ENCODE results near the gene RUVBL1.

The RUVBL1 gene

DNA sequence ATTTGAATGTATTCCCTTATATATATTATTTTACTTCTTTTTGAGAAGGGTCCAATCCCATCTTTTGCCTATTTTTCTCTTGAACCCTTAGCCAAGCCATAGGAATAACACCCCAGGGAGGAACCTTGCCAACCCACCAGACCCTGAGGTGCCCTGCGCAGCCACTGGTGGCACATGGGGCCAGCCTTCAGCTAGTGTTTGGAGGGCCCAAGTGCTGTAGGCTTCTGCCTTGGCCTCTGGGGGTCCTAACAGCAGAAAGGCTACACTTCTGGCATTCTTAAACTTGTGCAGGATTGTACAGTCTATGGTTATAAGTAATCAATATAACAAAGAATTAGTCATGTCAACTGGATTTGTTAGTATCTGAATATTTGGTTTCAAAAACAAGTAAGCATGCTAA, 34.5 kb downstream of the RUVBL1 start:
- H3K36me3 ChIP-seq (ENCODE audit: control insufficient read depth, low read length), result peaks cover 75% of the 10 kb centered on the region
- no peaks in the 10 kb centered on the region; the same call in 1 of the 2 replicates for H4K20me1 ChIP-seq (ENCODE audit: control insufficient read depth, insufficient read depth, low read depth, low read length)
- no peaks in the 10 kb centered on the region for H3K9me3 ChIP-seq (ENCODE audit: control insufficient read depth, insufficient read depth, low read length)
- TF ChIP-seq, protein P1, sequence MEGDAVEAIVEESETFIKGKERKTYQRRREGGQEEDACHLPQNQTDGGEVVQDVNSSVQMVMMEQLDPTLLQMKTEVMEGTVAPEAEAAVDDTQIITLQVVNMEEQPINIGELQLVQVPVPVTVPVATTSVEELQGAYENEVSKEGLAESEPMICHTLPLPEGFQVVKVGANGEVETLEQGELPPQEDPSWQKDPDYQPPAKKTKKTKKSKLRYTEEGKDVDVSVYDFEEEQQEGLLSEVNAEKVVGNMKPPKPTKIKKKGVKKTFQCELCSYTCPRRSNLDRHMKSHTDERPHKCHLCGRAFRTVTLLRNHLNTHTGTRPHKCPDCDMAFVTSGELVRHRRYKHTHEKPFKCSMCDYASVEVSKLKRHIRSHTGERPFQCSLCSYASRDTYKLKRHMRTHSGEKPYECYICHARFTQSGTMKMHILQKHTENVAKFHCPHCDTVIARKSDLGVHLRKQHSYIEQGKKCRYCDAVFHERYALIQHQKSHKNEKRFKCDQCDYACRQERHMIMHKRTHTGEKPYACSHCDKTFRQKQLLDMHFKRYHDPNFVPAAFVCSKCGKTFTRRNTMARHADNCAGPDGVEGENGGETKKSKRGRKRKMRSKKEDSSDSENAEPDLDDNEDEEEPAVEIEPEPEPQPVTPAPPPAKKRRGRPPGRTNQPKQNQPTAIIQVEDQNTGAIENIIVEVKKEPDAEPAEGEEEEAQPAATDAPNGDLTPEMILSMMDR (IDR thresholded peaks at IDR 0.05; ENCODE audit: low read depth, low read length, poor library complexity, severe bottlenecking), result no peak
- no peak for TF ChIP-seq EZH2phosphoT487 (IDR thresholded peaks at IDR 0.05; ENCODE audit: borderline replicate concordance, low read length)
- no peaks in the 10 kb centered on the region for H3K27me3 ChIP-seq (ENCODE audit: control insufficient read depth, low read length)
- no peaks in the 10 kb centered on the region for H3K9me2 ChIP-seq (replicated peaks; ENCODE audit: control insufficient read depth, low read length)
- no peak overlapping the region for H3K4me2 ChIP-seq (ENCODE audit: low read length)
- peaks cover 45% of the 10 kb centered on the region for H3K79me2 ChIP-seq (ENCODE audit: control insufficient read depth, low read length)
- no peak overlapping the region for H3K4me3 ChIP-seq (ENCODE audit: low read length)
- no peak overlapping the region for H3K27ac ChIP-seq (ENCODE audit: low read depth, low read length)
- H3F3A ChIP-seq (ENCODE audit: control insufficient read depth, insufficient read depth), result 0 out of 2 replicates have a peak, but pooled peaks cover 3% of the 10 kb centered on the region
- 0 out of 2 replicates have a peak, but pooled peaks cover 3% of the 10 kb centered on the region for H3K4me1 ChIP-seq (ENCODE audit: control insufficient read depth, low read length)

DNA sequence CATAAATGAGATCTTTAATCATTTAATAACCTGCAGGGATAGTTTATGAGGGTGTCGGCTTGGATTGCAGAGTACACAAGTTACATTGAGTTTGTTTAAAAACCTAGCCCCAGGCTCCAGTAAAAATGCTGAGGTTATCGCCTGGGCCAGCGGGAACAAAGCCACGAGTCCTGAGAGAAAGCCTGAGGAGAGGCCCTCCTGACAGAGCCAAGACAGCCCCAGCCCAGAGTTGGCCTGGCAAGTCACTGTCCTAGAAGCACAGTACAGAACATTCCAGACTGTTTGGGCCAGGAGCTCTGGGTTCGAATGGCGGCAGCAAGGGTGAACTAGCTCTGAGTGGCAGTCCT, 39.0 kb downstream of the RUVBL1 start:
- Histone ChIP-seq H3K9me2 (replicated peaks; ENCODE audit: control insufficient read depth, low read length) (no peaks in the 10 kb centered on the region), H3K9me3 (ENCODE audit: control insufficient read depth, insufficient read depth, low read length) (no peaks in the 10 kb centered on the region), H3K27ac (ENCODE audit: low read depth, low read length) (no peak overlapping the region), H3K27me3 (ENCODE audit: control insufficient read depth, low read length) (no peaks in the 10 kb centered on the region), H4K20me1 (ENCODE audit: control insufficient read depth, insufficient read depth, low read depth, low read length) (no peaks in the 10 kb centered on the region), H3K4me1 (ENCODE audit: control insufficient read depth, low read length) (no peaks in the 10 kb centered on the region), H3K36me3 (ENCODE audit: control insufficient read depth, low read length) (peaks cover 80% of the 10 kb centered on the region), H3K79me2 (ENCODE audit: control insufficient read depth, low read length) (peaks cover 6% of the 10 kb centered on the region; the same call in 1 of the 2 replicates), H3K4me3 (ENCODE audit: low read length) (no peak overlapping the region), H3F3A (ENCODE audit: control insufficient read depth, insufficient read depth) (no peaks in the 10 kb centered on the region), H3K4me2 (ENCODE audit: low read length) (no peak overlapping the region)
- no peak for TF ChIP-seq EZH2phosphoT487 (IDR thresholded peaks at IDR 0.05; ENCODE audit: borderline replicate concordance, low read length)
- TF ChIP-seq, protein P1 (IDR thresholded peaks at IDR 0.05; ENCODE audit: low read depth, low read length, poor library complexity, severe bottlenecking), result no peak

DNA sequence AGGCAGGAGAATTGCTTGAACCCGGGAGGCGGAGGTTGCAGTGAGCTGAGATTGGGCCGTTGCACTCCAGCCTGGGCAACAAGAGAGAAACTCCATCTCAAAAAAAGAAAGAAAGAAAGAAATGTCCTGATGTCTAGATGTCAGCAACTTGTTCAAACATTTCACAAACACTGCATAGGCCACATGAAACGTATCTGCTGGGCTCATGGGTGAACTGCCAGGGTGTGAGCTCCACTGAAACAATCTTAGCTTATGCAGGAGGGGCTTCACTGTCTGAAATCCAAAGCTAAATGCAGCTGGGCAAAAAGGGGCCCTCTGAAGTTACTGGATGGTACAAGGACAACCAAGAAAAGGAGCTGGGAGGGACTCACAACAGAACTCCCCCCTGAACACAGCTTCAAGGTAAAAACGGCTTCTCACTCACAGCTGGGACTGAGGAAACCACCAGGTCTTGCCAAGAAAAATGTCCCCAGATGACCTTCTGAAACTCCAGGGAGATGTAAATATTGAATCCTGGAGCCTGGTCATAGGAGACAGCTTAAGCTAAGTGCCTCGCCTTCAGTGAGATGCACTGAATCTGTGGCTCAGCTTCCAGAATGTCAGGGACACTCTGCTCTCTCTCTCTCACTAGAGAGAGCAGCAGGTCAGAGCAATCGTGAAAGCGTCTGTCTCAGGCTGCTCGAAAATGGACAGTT, 39.5 kb downstream of the RUVBL1 start:
- Histone ChIP-seq H3K9me3 (ENCODE audit: control insufficient read depth, insufficient read depth, low read length) (no peaks in the 10 kb centered on the region), H3K36me3 (ENCODE audit: control insufficient read depth, low read length) (peaks cover 85% of the 10 kb centered on the region), H3K79me2 (ENCODE audit: control insufficient read depth, low read length) (peaks cover 1% of the 10 kb centered on the region; the same call in 1 of the 2 replicates), H3F3A (ENCODE audit: control insufficient read depth, insufficient read depth) (no peaks in the 10 kb centered on the region), H3K4me3 (ENCODE audit: low read length) (no peak overlapping the region), H4K20me1 (ENCODE audit: control insufficient read depth, insufficient read depth, low read depth, low read length) (no peaks in the 10 kb centered on the region), H3K9me2 (replicated peaks; ENCODE audit: control insufficient read depth, low read length) (no peaks in the 10 kb centered on the region), H3K27ac (ENCODE audit: low read depth, low read length) (no peak overlapping the region), H3K4me2 (ENCODE audit: low read length) (no peak overlapping the region), H3K27me3 (ENCODE audit: control insufficient read depth, low read length) (no peaks in the 10 kb centered on the region), H3K4me1 (ENCODE audit: control insufficient read depth, low read length) (no peaks in the 10 kb centered on the region)
- TF ChIP-seq EZH2phosphoT487 (IDR thresholded peaks at IDR 0.05; ENCODE audit: borderline replicate concordance, low read length), result no peak
- TF ChIP-seq, protein P1 (IDR thresholded peaks at IDR 0.05; ENCODE audit: low read depth, low read length, poor library complexity, severe bottlenecking), result no peak

All from DOHH2 (cell line).